H7 (cell line): ENCODE results near the gene HLA-DRB1. TPM values are rescaled to one million over a fixed set of nuclear protein-coding genes. Genes with fewer than 3 reads are reported as not detected.
A peak's percentile ranks its signal among the peaks of the same experiment; 100 is the strongest.
"Not testable (repeated sequence)": the region's sequence is repeated elsewhere in the genome, so short reads cannot be mapped to it uniquely, and the experiment has no call there.

Experiments used
- DNase-seq: peaks from one replicate; pipeline ENCODE4 v3.0.0; 2012
- H3K27me3 ChIP-seq: 2 replicates; pipeline ENCODE4 v1.6.0; 2011; ENCODE audit warnings: mild to moderate bottlenecking, low read length; ENCODE audit not compliant: control insufficient read depth, insufficient read depth
- H3K36me3 ChIP-seq: replicated peaks from 2 replicates; pipeline ENCODE4 v1.5.1; 2011; ENCODE audit warnings: low read length; ENCODE audit not compliant: control insufficient read depth, insufficient read depth
- H3K4me3 ChIP-seq: 2 replicates; pipeline ENCODE4 v1.5.1; 2011; ENCODE audit warnings: low read depth, mild to moderate bottlenecking, control low read depth, low read length, moderate library complexity; ENCODE audit not compliant: insufficient read depth
- total RNA-seq: library from RNA; depleted of rRNA; stranded (reverse); fragments of >200 nt; shearing (Covaris generic); gene quantifications from 2 replicates; pipeline ENCODE4 v1.2.3, GENCODE V29; 2014; rRNA removed

HLA-DRB1 gene
- 0.48 TPM in 1 of 2 replicates, not detected in the other for total RNA-seq

- peak; percentile 33 for DNase-seq
- Histone ChIP-seq H3K4me3 (no peak within 1 kb of the TSS), H3K27me3 (no peaks in the 10 kb centered on the region), H3K36me3 (no peaks in the 10 kb centered on the region)
Observed at GRCh38 chr6:32589596-32590449, at the start of gene HLA-DRB1. Gene HLA-DRB1, minus strand, starts transcription at chr6:32589848. Its CDS starts 106 bp downstream, at chr6:32589742.

GRCh38 chr6:32638532-32639219 is 49.0 kb upstream of the HLA-DRB1 start:
- Histone ChIP-seq H3K36me3 (no peaks in the 10 kb centered on the region), H3K4me3 (no peak overlapping the region), H3K27me3 (no peaks in the 10 kb centered on the region)
- DNase-seq = no peak

GRCh38 chr6:32637883-32638282 is 48.2 kb upstream of the HLA-DRB1 start:
- DNase-seq = no peak
- H3K4me3 ChIP-seq = no peak overlapping the region
- no peaks in the 10 kb centered on the region for H3K36me3 ChIP-seq
- H3K27me3 ChIP-seq = no peaks in the 10 kb centered on the region

GRCh38 chr6:32637219-32637880 is 47.7 kb upstream of the HLA-DRB1 start, which contains the start of gene HLA-DQA1:
Gene HLA-DQA1, plus strand, starts transcription at chr6:32637406. Its CDS starts 53 bp downstream, at chr6:32637459.
- DNase-seq = no peak
- Histone ChIP-seq H3K36me3 (no peaks in the 10 kb centered on the region), H3K27me3 (no peaks in the 10 kb centered on the region), H3K4me3 (no peak within 1 kb of the TSS)

GRCh38 chr6:32635526-32636123 is 46.0 kb upstream of the HLA-DRB1 start:
- no peaks in the 10 kb centered on the region for H3K36me3 ChIP-seq
- no peak overlapping the region for H3K4me3 ChIP-seq
- no peaks in the 10 kb centered on the region for H3K27me3 ChIP-seq
- no peak for DNase-seq

- H3K27me3 ChIP-seq, H3K36me3 ChIP-seq, H3K4me3 ChIP-seq, DNase-seq: not testable (repeated sequence)
Observed at GRCh38 chr6:32629793-32630192, 40.1 kb upstream of the HLA-DRB1 start.

GRCh38 chr6:32627831-32628230 is 38.2 kb upstream of the HLA-DRB1 start:
- DNase-seq = peak; percentile 9
- H3K27me3 ChIP-seq = no peaks in the 10 kb centered on the region
- H3K4me3 ChIP-seq = no peak overlapping the region
- H3K36me3 ChIP-seq = no peaks in the 10 kb centered on the region

GRCh38 chr6:32627249-32627648 is 37.6 kb upstream of the HLA-DRB1 start:
- Histone ChIP-seq H3K36me3 (no peaks in the 10 kb centered on the region), H3K4me3 (no peak overlapping the region), H3K27me3 (no peaks in the 10 kb centered on the region)
- no peak for DNase-seq

- Histone ChIP-seq H3K27me3 (no peaks in the 10 kb centered on the region), H3K4me3 (no peak overlapping the region), H3K36me3 (no peaks in the 10 kb centered on the region)
- no peak for DNase-seq
Observed at GRCh38 chr6:32625137-32625536, 35.5 kb upstream of the HLA-DRB1 start.

- no peak for DNase-seq
Observed at GRCh38 chr6:32624565-32624964, 34.9 kb upstream of the HLA-DRB1 start.

GRCh38 chr6:32623693-32624092 is 34.0 kb upstream of the HLA-DRB1 start:
- no peak for DNase-seq
- no peaks in the 10 kb centered on the region for H3K27me3 ChIP-seq
- no peaks in the 10 kb centered on the region for H3K36me3 ChIP-seq

More at GRCh38 chr6:32624565-32624964, 34.9 kb upstream of the HLA-DRB1 start:
- Histone ChIP-seq H3K4me3 (no peak overlapping the region), H3K36me3 (no peaks in the 10 kb centered on the region), H3K27me3 (no peaks in the 10 kb centered on the region)

GRCh38 chr6:32622545-32623401 is 33.1 kb upstream of the HLA-DRB1 start:
- H3K4me3 ChIP-seq = no peak overlapping the region
- no peaks in the 10 kb centered on the region for H3K36me3 ChIP-seq
- H3K27me3 ChIP-seq = no peaks in the 10 kb centered on the region
- DNase-seq = peak; percentile 7

More at GRCh38 chr6:32623693-32624092, 34.0 kb upstream of the HLA-DRB1 start:
- no peak overlapping the region for H3K4me3 ChIP-seq

- Histone ChIP-seq H3K27me3 (no peaks in the 10 kb centered on the region), H3K4me3 (no peak overlapping the region), H3K36me3 (no peaks in the 10 kb centered on the region)
- DNase-seq = no peak
Observed at GRCh38 chr6:32621372-32621771, 31.7 kb upstream of the HLA-DRB1 start.
